Adrenal gland (tissue), 19 donors: Measurements from ENCODE around the gene NAIP. TPM values are rescaled to one million over a fixed set of nuclear protein-coding genes. Genes with fewer than 3 reads are reported as not detected.
"Not testable (repeated sequence)": the region's sequence is repeated elsewhere in the genome, so short reads cannot be mapped to it uniquely, and the experiment has no call there.

Experiments
- DNase-seq, 7 donors: peaks; one replicate each; pipeline ENCODE4 v3.0.0-alpha.2; 2019 to 2020
- H3K27ac ChIP-seq, 5 donors: fragments of 200-600 bp; sonication (generic) in 4 of 5; 1 replicate in 3 of 5; 2 replicates in 2 of 5; pipeline versions ENCODE4 v1.5.1 to v1.8.0; 2016 to 2020; ENCODE audit warnings: mild to moderate bottlenecking in 1 of 5
- H3K27me3 ChIP-seq: fragments of 200-600 bp; 2 replicates; pipeline ENCODE4 v1.8.0; 2021
- H3K36me3 ChIP-seq, 2 donors: fragments of 200-600 bp; replicated peaks in 1 of 2; 1 replicate in 1 of 2; 2 replicates in 1 of 2; pipeline versions ENCODE4 v1.5.1 to v1.8.0; 2018 to 2022
- H3K4me1 ChIP-seq, 2 donors: fragments of 200-600 bp; replicated peaks in 1 of 2; 1 replicate in 1 of 2; 2 replicates in 1 of 2; pipeline versions ENCODE4 v1.5.1 to v1.8.0; 2018 to 2021
- H3K4me3 ChIP-seq, 4 donors: fragments of 200-600 bp; sonication (generic) in 3 of 4; one replicate each; pipeline ENCODE4 v1.5.1; 2016 to 2018
- H3K9me3 ChIP-seq, 3 donors: fragments of 200-600 bp; sonication (generic) in 1 of 3; replicated peaks in 1 of 3; 1 replicate in 2 of 3; 2 replicates in 1 of 3; pipeline versions ENCODE4 v1.5.1 to v1.8.0; 2016 to 2021
- WGBS, 4 donors: extraction: QIAGEN DNeasy Blood & Tissue Kit in 2 of 4; methylation state at CpG; one replicate each; pipeline versions ENCODE4 v1.1.5 to v1.1.7; 2013 to 2017; 5-methylcytosine and 5-hydroxymethylcytosine counted together
- intact Hi-C, 2 donors: fragments of 100-400 bp; cut with DNase I; formaldehyde crosslinking; loops; one replicate each; pipeline versions ENCODE4 v1.14.1 to v1.15.0; 2022 to 2023
- long read RNA-seq, 10 donors: library from polyadenylated mRNA in 3 of 10; unstranded in 2 of 10; stranded (forward) in 1 of 10; transcript quantifications; one replicate each; pipeline ENCODE4 v2.0.0 and lab custom pipeline, GENCODE V29; 2021 to 2026
- polyA plus RNA-seq, 3 donors: library from polyadenylated mRNA; stranded (reverse); fragments of 200-250 nt in 2 of 3; fragments of 350-450 nt in 1 of 3; fragmentation: Illumina TruSeq in 1 of 3; extraction: RNeasy Lipid Tissue Mini Kit (QIAGEN cat#74804) in 1 of 3; gene quantifications; one replicate each; pipeline ENCODE4 v1.2.3, GENCODE V29; 2013 to 2014
- total RNA-seq, 9 donors: library from RNA; depleted of rRNA in 4 of 9; stranded (reverse); fragments of >200 nt in 4 of 9; fragments of 120-200 nt in 1 of 9; fragmentation: NEBNext Ultra II Directional in 1 of 9; extraction: Animal tissue kit (Norgen Biotek cat#: 25700) in 1 of 9; gene quantifications; one replicate each; pipeline versions ENCODE4 v1.1.0 to v1.2.4, GENCODE V29; 2013 to 2023
- donor health status: healthy with polysubstance abuse.
- donor health status: Bipolar disorder and iron deficiency.
- donor health status: DM: yes; HTN: yes; CAD: no.
- donor health status: DM: no; HTN: no; CAD: no.
- donor health status: DM: no; HTN: no; CAD: no.
- donor health status: DM: yes; HTN: yes; CAD: no.

NAIP gene, protein sequence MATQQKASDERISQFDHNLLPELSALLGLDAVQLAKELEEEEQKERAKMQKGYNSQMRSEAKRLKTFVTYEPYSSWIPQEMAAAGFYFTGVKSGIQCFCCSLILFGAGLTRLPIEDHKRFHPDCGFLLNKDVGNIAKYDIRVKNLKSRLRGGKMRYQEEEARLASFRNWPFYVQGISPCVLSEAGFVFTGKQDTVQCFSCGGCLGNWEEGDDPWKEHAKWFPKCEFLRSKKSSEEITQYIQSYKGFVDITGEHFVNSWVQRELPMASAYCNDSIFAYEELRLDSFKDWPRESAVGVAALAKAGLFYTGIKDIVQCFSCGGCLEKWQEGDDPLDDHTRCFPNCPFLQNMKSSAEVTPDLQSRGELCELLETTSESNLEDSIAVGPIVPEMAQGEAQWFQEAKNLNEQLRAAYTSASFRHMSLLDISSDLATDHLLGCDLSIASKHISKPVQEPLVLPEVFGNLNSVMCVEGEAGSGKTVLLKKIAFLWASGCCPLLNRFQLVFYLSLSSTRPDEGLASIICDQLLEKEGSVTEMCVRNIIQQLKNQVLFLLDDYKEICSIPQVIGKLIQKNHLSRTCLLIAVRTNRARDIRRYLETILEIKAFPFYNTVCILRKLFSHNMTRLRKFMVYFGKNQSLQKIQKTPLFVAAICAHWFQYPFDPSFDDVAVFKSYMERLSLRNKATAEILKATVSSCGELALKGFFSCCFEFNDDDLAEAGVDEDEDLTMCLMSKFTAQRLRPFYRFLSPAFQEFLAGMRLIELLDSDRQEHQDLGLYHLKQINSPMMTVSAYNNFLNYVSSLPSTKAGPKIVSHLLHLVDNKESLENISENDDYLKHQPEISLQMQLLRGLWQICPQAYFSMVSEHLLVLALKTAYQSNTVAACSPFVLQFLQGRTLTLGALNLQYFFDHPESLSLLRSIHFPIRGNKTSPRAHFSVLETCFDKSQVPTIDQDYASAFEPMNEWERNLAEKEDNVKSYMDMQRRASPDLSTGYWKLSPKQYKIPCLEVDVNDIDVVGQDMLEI (N-terminal part only)
- total RNA-seq (10 to 100 TPM in 7 of 9 donors, 1 to 10 TPM in 2; 3.2 to 59.2 (median 23.0) TPM), polyA plus RNA-seq (10 to 100 TPM in 1 of 3 donors, 1 to 10 TPM in 2; 8.6 to 11.3 (median 9.0) TPM)
- long read RNA-seq, donor 1 = 0 reads
- long read RNA-seq, donor 2, full-length matches to known transcripts = 2 of 2 reads
- long read RNA-seq, donor 2, partial matches to known transcripts = 0 of 2 reads
- long read RNA-seq, donor 2, other reads (novel, unspliced or antisense) = 0 of 2 reads
- long read RNA-seq, donor 3 = 0 reads
- long read RNA-seq, donor 4, full-length matches to known transcripts = 1 of 6 reads
- long read RNA-seq, donor 4, partial matches to known transcripts = 2 of 6 reads
- long read RNA-seq, donor 4, other reads (novel, unspliced or antisense) = 3 of 6 reads
- long read RNA-seq, donor 5, full-length matches to known transcripts = 13 of 23 reads
- long read RNA-seq, donor 5, partial matches to known transcripts = 2 of 23 reads
- long read RNA-seq, donor 5, other reads (novel, unspliced or antisense) = 8 of 23 reads
- long read RNA-seq, donor 6, partial matches to known transcripts = 0 of 3 reads
- long read RNA-seq, donor 6, other reads (novel, unspliced or antisense) = 3 of 3 reads
- long read RNA-seq, donor 7 = 0 reads
- long read RNA-seq, donor 8, full-length matches to known transcripts = 2 of 2 reads
- long read RNA-seq, donor 8, partial matches to known transcripts = 0 of 2 reads
- long read RNA-seq, donor 8, other reads (novel, unspliced or antisense) = 0 of 2 reads
- long read RNA-seq, donor 9 = 0 reads
- long read RNA-seq, donor 10 = 0 reads

DNA sequence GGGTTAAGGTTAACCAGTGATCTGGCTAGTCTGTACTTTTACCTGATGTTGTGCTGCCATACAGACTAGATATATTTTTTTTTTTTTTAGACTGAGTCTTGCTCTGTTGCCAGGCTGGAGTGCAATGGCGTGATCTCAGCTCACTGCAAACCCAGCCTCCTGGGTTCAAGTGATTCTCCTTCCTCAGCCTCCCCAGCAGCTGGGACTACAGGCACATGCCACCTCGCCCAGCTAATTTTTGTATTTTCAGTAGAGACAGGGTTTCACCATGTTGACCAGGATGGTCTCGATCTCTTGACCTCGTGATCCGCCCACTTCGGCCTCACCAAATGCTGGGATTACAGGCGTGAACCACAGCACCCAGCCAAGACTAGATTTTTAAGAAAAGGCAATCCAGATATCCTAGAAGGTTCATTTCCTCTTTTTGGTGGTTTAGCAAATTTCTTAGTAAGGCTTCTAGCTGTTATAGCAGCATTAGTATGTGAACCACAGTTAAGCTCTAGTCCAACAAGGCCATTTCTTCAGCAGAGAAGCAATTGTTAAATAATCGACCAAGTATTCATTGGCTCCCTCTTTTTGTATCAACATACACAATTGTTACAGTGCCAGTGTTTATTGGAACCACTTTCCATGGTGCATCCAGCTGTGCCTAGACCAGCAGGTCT is at the start of gene NAIP:
Gene NAIP (minus strand): TSS at position 51 of the 665 bp plus-strand sequence. CDS start 12,424 bp downstream, outside the sequence.
- 81% methylated on average over 2 of the region's 8 CpGs; no CpG with 5 or more reads in 3 of the 4 donors for WGBS, 4 donors
- not testable (repeated sequence) for H3K4me1 ChIP-seq, H3K36me3 ChIP-seq

DNA sequence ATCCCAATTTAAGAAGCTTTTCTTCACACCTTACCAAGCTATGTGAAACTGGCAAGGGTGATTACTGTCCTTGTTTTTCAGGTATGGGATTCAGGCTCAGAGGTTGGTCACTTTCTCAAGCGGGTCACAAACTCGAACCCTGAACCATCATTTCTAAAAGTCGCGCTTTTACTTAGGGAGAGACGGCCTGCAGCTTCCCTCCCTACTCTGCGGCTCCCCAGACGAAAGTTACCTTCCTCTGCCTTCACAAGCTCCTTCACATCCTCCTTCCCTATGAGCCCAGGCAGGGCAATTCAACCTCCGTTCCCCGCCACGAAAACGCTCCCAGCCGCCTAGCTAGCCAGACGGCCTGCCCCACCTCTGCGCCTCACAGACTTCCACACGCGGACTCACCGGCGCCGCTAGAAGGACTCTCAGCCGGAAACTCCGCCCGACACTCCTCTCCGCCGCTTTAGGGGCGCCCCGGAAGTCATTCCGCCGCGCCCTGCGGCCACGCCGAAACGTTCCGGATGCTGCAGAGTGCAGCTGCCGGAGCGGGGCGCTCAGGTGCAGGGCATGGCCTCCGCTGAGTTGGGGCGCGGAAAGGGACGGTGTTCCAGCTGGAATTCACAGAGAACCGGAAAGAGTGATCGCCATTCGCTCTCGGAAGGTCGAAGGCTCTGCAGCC is 42.3 kb upstream of the NAIP start, which contains the start of gene GTF2H2:
Gene GTF2H2 (minus strand): TSS at position 415 of the 667 bp plus-strand sequence. CDS start 4,913 bp downstream, outside the sequence.
- DNase-seq, H3K36me3 ChIP-seq, H3K9me3 ChIP-seq, H3K27me3 ChIP-seq, intact Hi-C loops, H3K27ac ChIP-seq, H3K4me1 ChIP-seq, H3K4me3 ChIP-seq: not testable (repeated sequence)
- WGBS, 4 donors = no CpG with 5 or more reads among the region's 46 CpGs

More for the DNA sequence above, at the start of gene NAIP:
- intact Hi-C loops, H3K4me3 ChIP-seq, H3K9me3 ChIP-seq, H3K27me3 ChIP-seq, H3K27ac ChIP-seq, DNase-seq: not testable (repeated sequence)

DNA sequence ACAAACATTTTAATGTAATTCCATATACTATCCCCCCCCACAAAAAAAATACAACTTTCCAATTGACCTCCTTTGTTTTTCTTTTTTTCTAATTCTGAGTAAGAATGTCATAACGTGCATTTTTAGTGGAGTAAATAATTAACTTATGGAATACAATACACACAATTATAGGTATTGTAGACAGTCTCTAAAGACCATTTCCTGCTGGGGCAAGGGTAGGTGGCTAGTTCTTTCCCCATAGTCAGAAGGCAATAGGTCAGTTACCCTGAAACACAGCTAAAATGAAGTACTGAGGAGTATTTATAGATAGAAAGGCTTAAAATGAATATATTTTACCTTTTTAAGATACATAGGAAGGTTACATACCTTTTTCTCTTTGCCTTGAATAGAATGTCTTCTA is 36.2 kb upstream of the NAIP start:
- H3K4me1 ChIP-seq, H3K9me3 ChIP-seq, H3K36me3 ChIP-seq, intact Hi-C loops, DNase-seq, H3K27ac ChIP-seq, H3K4me3 ChIP-seq, H3K27me3 ChIP-seq: not testable (repeated sequence)
- 67% methylated on average over 1 of the region's 1 CpG; no CpG with 5 or more reads in 3 of the 4 donors for WGBS, 4 donors

DNA sequence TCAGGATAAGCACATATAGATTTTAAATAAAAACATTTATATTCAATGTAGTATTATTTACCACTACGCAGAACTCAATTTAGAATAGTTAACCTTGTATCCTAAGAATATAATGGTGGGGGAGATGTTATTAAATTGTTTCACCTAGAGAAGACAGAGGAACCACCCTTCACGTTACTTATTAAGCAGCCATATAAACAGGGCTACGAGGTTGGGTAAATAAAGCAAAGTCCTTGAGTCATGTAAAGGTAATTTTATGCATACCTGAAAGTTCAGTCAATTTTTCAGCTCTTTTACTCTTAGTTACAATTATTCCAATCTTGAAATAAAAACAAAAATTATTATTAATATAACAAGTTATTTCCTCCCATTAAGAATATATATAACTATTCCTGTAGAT is 34.3 kb upstream of the NAIP start:
- H3K4me3 ChIP-seq, DNase-seq, H3K36me3 ChIP-seq, H3K27me3 ChIP-seq, H3K4me1 ChIP-seq, H3K9me3 ChIP-seq, H3K27ac ChIP-seq, intact Hi-C loops: not testable (repeated sequence)
- WGBS, 4 donors = 100% methylated on average over 1 of the region's 3 CpGs; no CpG with 5 or more reads in 3 of the 4 donors

DNA sequence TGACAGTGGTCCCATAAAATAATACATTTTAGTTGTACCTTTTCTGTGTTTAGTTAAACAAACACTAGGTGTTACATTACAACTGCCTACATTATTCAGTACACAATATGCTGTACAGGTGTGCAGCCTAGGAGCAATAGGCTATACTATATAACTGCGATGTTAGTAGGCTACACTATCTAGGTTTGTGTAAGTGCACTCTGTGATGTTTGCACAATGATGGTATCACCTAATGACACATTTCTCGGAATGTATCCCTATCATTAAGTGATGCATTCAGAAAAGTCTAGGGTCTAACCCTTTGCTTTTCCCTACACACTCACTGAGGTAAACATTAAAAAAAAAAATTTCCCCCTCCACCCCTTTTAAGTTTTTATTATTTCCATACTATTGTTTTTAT is 19.7 kb upstream of the NAIP start:
- intact Hi-C loops, H3K4me1 ChIP-seq, H3K36me3 ChIP-seq, H3K4me3 ChIP-seq, DNase-seq, H3K27ac ChIP-seq, H3K9me3 ChIP-seq, H3K27me3 ChIP-seq: not testable (repeated sequence)
- WGBS, 4 donors = 80 to 100% (median 98%) methylated on average over 1 to 2 of the region's 2 CpGs

DNA sequence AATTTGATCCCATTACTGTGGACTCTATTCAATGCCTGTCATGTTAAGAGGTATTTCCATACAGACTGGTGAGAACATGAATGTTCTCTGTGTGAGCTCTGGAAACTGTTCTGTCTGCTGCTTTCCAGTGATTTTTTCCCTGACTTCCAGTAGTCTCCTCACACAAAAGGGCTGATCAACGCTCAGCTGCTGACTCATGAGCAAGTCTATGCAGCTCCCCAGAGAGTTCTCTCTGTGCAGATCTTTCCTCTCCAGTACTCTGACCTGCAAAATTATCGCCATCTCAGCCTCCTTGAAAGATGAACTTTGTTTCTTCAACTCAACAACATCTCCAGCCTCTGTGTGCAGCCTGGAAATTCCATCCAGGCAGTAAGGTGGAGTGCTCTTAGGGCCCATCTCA is 19.0 kb upstream of the NAIP start:
- WGBS, 4 donors = no CpG with 5 or more reads among the region's 2 CpGs
- DNase-seq, H3K4me1 ChIP-seq, H3K9me3 ChIP-seq, H3K27me3 ChIP-seq, H3K27ac ChIP-seq, intact Hi-C loops, H3K4me3 ChIP-seq, H3K36me3 ChIP-seq: not testable (repeated sequence)

DNA sequence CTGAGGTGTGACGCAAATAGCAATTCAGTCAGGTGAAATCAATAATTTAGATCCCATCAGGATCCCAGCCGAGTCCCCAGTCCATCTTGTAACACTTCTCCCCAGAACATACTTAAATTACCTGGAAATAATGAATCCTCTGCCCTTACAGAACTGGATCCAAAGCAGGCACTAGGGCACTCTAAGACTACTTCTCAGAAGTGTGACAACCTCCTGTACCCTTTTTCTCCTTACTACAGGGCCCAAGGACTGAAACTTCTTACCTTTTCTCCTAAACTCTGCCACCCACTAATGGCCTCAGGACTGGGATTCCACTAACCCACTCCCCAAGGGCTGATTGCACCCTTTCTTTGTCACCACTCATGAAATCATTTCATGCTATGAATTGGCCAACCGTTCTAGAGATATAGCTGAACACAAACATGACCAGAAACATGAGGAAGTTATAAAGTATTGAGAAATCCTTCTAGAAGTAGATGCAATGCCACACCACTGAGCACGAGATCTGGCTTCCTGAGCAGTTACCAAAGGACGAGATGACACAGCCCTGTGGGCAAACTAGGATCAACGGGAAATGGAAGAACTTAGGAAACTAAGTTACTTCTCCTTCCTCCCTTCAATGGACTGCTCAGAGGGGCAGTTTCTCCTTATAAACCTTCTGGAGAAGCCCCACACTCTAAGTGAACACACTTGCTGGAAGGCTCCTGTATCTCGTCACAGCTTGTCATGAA is 6.1 kb upstream of the NAIP start:
- H3K27ac ChIP-seq, H3K36me3 ChIP-seq, H3K27me3 ChIP-seq, H3K4me1 ChIP-seq, H3K9me3 ChIP-seq, H3K4me3 ChIP-seq, DNase-seq, intact Hi-C loops: not testable (repeated sequence)
- no CpG with 5 or more reads among the region's 7 CpGs for WGBS, 4 donors

DNA sequence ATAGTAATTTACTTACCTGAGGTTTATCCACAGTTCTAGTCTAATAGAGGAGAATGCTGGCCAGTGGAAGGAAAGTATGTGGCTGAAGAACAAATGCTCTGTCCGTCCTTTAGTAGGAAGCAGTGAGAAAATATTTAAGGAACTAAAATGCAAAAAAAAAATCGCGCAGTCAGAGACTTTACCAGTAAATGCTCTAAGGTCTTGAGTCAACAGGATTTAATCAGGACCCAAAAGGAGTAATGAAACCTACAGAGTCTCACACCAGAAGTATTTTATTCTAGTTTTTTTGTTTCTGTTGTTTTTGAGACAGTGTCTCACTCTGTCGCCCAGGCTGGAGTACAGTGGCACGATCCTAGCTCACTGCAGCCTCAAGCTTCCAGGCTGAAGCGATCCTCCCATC is 4.5 kb downstream of the NAIP start:
- H3K27ac ChIP-seq, intact Hi-C loops: not testable (repeated sequence)
- WGBS, 4 donors = no CpG with 5 or more reads among the region's 6 CpGs

More for the DNA sequence above, 4.5 kb downstream of the NAIP start:
- not testable (repeated sequence) for H3K27me3 ChIP-seq, H3K36me3 ChIP-seq, DNase-seq, H3K9me3 ChIP-seq, H3K4me1 ChIP-seq, H3K4me3 ChIP-seq
